ENCODE data around the gene ATP9B. TPM values are rescaled to one million over a fixed set of nuclear protein-coding genes. Genes with fewer than 3 reads are reported as not detected.

The ATP9B gene
- total and polyA plus RNA-seq, 10 of the 15 experiments (the other 5 are each of a cell fraction or from before 2014, with no cell fraction given) = 0.74 to 20.7 (median 12.9) TPM

DNA sequence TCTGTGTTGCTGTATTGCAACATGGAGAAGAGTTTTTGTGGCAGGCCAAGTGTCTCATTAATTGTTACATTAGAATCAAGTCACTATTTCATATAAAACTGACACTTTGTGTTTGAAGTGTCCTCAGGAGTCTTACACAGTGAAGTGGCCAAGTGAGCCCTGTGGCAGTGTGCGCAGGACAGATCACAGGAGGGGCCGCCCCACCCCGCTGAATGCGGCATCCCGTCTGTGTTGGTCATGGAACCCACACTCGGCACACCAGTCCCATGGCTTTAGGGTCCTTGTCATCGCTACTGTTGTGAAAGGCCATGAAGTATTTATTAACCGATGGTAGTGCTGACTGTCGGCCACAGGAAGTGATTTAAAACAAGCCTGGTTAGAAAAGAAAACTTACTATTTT, 181.8 kb downstream of the ATP9B start:
- in situ Hi-C loops (cut with MboI) = loop anchor here (10.0 kb wide), 2 partner anchors 266 to 366 kb away; no protein-coding TSS in a partner anchor
- no peaks in the 10 kb centered on the region for H3K9me3 ChIP-seq (replicated peaks; ENCODE audit: control insufficient read depth, insufficient read depth, low read length)
- CTCF ChIA-PET = interaction anchor here (1.0 to 1.7 kb wide), 4 partner anchors 10 to 376 kb away, joined by 3 to 5 read pairs (median 4); no protein-coding TSS in a partner anchor
- BruUV-seq (replicated peaks) = no TSS peak
- no peak overlapping the region for H3K4me2 ChIP-seq (ENCODE audit: control insufficient read depth, insufficient read depth)
- no peaks in the 10 kb centered on the region for H3K79me2 ChIP-seq (ENCODE audit: control insufficient read depth, insufficient read depth, low read length)
- H4K20me1 ChIP-seq (ENCODE audit: control insufficient read depth, insufficient read depth) = no peaks in the 10 kb centered on the region
- DNase-seq (ENCODE audit: low read depth, low spot score) = no peak
- ATAC-seq = no peak
- no peak overlapping the region for H3K4me3 ChIP-seq
- intact Hi-C loops (cut with micrococcal nuclease; ENCODE audit: unreplicated experiment) = no loop called here
- WGBS (ENCODE audit: insufficient coverage, insufficient replicate concordance, low lambda C conversion rate, missing lambda C conversion rate) = 96% methylated on average over 9 of the region's 9 CpGs
- H2AFZ ChIP-seq (ENCODE audit: control insufficient read depth, low read depth, low read length) = no peak overlapping the region
- H3K27ac ChIP-seq (ENCODE audit: control insufficient read depth, insufficient read depth) = no peak overlapping the region
- no peak overlapping the region for H3K9ac ChIP-seq (ENCODE audit: control insufficient read depth, insufficient read depth, low read length)
- SMC1A ChIA-PET (ENCODE audit: uncharacterized antibody, unreplicated experiment) = interaction anchor here (0.7 to 1.3 kb wide), 2 partner anchors 8 to 10 kb away, joined by 3 read pairs; no protein-coding TSS in a partner anchor
- no peaks in the 10 kb centered on the region for H3K4me1 ChIP-seq (ENCODE audit: control insufficient read depth, insufficient read depth, low read length)
- TF ChIP-seq, protein P1, sequence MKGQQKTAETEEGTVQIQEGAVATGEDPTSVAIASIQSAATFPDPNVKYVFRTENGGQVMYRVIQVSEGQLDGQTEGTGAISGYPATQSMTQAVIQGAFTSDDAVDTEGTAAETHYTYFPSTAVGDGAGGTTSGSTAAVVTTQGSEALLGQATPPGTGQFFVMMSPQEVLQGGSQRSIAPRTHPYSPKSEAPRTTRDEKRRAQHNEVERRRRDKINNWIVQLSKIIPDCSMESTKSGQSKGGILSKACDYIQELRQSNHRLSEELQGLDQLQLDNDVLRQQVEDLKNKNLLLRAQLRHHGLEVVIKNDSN (IDR thresholded peaks at IDR 0.05; ENCODE audit: borderline replicate concordance, extremely low read length, insufficient read depth, low read depth, low read length) = no peak
- TF ChIP-seq SMAD5 (IDR thresholded peaks at IDR 0.05; ENCODE audit: low read depth) = no peak
- no peak for TF ChIP-seq POLR2AphosphoS5 (IDR thresholded peaks at IDR 0.05; ENCODE audit: low read length)
- TF ChIP-seq DPF2 (IDR thresholded peaks at IDR 0.05) = no peak
- no peak for TF ChIP-seq JUND (IDR thresholded peaks at IDR 0.05; ENCODE audit: low read depth, low read length)
- TF ChIP-seq, protein P2, sequence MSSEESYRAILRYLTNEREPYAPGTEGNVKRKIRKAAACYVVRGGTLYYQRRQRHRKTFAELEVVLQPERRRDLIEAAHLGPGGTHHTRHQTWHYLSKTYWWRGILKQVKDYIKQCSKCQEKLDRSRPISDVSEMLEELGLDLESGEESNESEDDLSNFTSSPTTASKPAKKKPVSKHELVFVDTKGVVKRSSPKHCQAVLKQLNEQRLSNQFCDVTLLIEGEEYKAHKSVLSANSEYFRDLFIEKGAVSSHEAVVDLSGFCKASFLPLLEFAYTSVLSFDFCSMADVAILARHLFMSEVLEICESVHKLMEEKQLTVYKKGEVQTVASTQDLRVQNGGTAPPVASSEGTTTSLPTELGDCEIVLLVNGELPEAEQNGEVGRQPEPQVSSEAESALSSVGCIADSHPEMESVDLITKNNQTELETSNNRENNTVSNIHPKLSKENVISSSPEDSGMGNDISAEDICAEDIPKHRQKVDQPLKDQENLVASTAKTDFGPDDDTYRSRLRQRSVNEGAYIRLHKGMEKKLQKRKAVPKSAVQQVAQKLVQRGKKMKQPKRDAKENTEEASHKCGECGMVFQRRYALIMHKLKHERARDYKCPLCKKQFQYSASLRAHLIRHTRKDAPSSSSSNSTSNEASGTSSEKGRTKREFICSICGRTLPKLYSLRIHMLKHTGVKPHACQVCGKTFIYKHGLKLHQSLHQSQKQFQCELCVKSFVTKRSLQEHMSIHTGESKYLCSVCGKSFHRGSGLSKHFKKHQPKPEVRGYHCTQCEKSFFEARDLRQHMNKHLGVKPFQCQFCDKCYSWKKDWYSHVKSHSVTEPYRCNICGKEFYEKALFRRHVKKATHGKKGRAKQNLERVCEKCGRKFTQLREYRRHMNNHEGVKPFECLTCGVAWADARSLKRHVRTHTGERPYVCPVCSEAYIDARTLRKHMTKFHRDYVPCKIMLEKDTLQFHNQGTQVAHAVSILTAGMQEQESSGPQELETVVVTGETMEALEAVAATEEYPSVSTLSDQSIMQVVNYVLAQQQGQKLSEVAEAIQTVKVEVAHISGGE (CRISPR knock-in tag; IDR thresholded peaks at IDR 0.05) = no peak
- no peaks in the 10 kb centered on the region for H3K27me3 ChIP-seq (replicated peaks in 1 of 2; ENCODE audit: control insufficient read depth in 2 of 2, insufficient read depth in 2 of 2, low read length in 1 of 2)
- H3K36me3 ChIP-seq (ENCODE audit: control insufficient read depth in 2 of 2, insufficient read depth in 2 of 2, low read length in 1 of 2) = no peaks in the 10 kb centered on the region; a peak in 3 of 4 replicates
- RAD21 ChIA-PET (ENCODE audit: unreplicated experiment) = no interaction called here
- POLR2A ChIA-PET = no interaction called here
- FAIRE-seq = no peak
